C4-2B (cell line): ENCODE data around the gene TSFM.

Source experiments
- ZFX ChIP-seq: fragments of 450-650 bp; IDR thresholded peaks from 2 replicates; pipeline ENCODE4 v1.6.1; 2017
- TF ChIP-seq, protein P1 (sequence below): fragments of 450-650 bp; conservative IDR thresholded peaks from 2 replicates; pipeline ENCODE4 v1.5.1; 2017; ENCODE audit warnings: mild to moderate bottlenecking

DNA sequence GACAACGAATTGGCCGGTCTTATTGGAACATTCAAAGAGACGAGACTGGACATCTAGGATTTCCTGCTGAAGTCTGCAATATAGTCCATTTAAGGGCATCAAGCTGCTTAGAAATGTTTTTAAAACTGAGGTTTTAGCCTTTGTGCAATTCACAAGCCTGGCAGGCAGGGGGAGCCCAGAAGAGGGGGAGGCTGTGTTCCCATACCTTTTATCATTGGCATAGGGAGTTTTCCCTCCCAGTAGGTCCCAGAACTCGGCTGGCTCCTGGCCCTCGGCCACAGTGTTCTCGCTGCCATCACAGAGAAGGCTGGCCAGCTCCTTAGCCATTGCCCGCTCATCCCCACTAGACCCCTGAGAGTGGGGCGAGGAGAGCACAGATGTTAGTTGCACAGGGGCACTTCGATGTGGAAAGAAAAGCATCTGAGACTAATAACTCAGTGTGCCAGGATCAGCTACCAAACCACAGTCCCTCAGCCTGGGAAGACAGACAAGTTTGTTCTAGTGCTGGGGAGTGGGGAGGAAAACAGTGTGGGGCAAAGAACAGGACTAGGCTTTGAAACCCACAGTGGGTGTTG, 20.8 kb downstream of the TSFM start:
- TF ChIP-seq, protein P1, sequence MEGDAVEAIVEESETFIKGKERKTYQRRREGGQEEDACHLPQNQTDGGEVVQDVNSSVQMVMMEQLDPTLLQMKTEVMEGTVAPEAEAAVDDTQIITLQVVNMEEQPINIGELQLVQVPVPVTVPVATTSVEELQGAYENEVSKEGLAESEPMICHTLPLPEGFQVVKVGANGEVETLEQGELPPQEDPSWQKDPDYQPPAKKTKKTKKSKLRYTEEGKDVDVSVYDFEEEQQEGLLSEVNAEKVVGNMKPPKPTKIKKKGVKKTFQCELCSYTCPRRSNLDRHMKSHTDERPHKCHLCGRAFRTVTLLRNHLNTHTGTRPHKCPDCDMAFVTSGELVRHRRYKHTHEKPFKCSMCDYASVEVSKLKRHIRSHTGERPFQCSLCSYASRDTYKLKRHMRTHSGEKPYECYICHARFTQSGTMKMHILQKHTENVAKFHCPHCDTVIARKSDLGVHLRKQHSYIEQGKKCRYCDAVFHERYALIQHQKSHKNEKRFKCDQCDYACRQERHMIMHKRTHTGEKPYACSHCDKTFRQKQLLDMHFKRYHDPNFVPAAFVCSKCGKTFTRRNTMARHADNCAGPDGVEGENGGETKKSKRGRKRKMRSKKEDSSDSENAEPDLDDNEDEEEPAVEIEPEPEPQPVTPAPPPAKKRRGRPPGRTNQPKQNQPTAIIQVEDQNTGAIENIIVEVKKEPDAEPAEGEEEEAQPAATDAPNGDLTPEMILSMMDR, result peak; percentile 87
- TF ChIP-seq ZFX, result no peak
